ENCODE data around the gene P2RY8. TPM values are rescaled to one million over a fixed set of nuclear protein-coding genes. Genes with fewer than 3 reads are reported as not detected.
"Not testable (repeated sequence)": the region's sequence is repeated elsewhere in the genome, so short reads cannot be mapped to it uniquely, and the experiment has no call there.

The P2RY8 gene
- total RNA-seq, 4 donors from 2014 or later = 0.34 to 1.3 (median 0.64) TPM

DNA sequence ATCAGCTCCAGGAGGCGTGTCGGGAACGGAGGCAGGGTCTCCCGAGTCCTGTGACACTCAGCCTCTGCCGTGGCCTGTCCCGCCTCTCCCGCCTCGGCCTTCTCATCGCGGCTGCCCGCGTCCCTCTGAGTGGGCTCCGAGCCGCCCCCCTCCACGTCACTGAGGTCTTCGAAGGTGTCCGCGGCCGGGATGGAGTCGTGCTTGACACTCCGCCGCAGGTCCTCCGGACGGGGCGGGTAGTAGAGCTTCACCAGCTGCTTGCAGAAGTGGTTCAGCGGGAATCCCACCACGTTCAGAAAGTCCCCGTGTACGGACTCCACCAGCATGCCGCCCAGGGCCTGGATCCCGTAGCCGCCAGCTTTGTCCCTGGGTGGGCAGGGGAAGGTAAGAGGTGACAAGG lies 109.2 kb downstream of the P2RY8 start:
- intact Hi-C loops (cut with DNase I) = no loop called here
- Histone ChIP-seq H3K36me3 (peaks cover 6 to 60% (median 9%) of the 10 kb centered on the region in 3 donors), H3K27ac (no peak overlapping the region), H3K4me3 (no peak overlapping the region), H3K27me3 (no peaks in the 10 kb centered on the region), H3K4me1 (no peaks in the 10 kb centered on the region), H3K9me3 (peaks cover 0 to 14% (median 6%) of the 10 kb centered on the region in 3 donors)
- no peak for DNase-seq
- no peak for TF ChIP-seq POLR2A (IDR thresholded peaks at IDR 0.05)
- TF ChIP-seq, protein P1, sequence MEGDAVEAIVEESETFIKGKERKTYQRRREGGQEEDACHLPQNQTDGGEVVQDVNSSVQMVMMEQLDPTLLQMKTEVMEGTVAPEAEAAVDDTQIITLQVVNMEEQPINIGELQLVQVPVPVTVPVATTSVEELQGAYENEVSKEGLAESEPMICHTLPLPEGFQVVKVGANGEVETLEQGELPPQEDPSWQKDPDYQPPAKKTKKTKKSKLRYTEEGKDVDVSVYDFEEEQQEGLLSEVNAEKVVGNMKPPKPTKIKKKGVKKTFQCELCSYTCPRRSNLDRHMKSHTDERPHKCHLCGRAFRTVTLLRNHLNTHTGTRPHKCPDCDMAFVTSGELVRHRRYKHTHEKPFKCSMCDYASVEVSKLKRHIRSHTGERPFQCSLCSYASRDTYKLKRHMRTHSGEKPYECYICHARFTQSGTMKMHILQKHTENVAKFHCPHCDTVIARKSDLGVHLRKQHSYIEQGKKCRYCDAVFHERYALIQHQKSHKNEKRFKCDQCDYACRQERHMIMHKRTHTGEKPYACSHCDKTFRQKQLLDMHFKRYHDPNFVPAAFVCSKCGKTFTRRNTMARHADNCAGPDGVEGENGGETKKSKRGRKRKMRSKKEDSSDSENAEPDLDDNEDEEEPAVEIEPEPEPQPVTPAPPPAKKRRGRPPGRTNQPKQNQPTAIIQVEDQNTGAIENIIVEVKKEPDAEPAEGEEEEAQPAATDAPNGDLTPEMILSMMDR (IDR thresholded peaks at IDR 0.05) = no peak
- WGBS, 2 donors = 95 to 96% methylated on average over 13 to 25 of the region's 32 CpGs

GRCh38 chrX:1426321-1426720 lies 110.7 kb downstream of the P2RY8 start:
- H3K27ac ChIP-seq; intact Hi-C loops (cut with DNase I); H3K4me1 ChIP-seq; H3K4me3 ChIP-seq; DNase-seq; H3K27me3 ChIP-seq: not testable (repeated sequence)
- H3K9me3 ChIP-seq = peaks cover 0 to 26% (median 11%) of the 10 kb centered on the region in 3 donors
- H3K36me3 ChIP-seq = peaks cover 9 to 63% (median 11%) of the 10 kb centered on the region in 3 donors
- 73 to 76% methylated on average over 4 to 6 of the region's 16 CpGs for WGBS, 2 donors

DNA sequence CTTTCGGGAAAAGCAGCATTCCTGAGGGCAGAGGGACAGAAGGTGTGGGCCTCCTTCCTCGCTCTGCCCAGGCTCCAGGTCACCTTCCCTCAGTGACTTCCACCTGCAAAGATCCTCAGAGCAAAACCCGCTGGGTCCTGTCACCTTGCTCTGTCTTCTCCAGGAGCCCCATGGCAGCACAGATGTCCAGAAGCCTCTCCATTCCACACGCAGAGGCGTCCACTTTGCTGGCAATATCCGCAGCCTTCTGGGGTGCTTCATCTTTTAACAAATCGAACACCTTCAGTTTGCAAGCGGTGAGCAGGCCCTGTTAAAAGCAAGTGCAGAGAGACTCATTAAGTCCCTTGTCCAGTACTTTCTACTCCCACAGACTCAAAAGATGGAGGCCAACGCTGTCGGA lies 111.6 kb downstream of the P2RY8 start:
- DNase-seq = no peak
- no peak overlapping the region for H3K27ac ChIP-seq
- TF ChIP-seq, protein P1 (IDR thresholded peaks at IDR 0.05) = no peak
- no peak for TF ChIP-seq POLR2A (IDR thresholded peaks at IDR 0.05)
- WGBS, 2 donors = 76 to 90% methylated on average over 6 to 9 of the region's 10 CpGs
- H3K9me3 ChIP-seq = peaks cover 0 to 26% (median 11%) of the 10 kb centered on the region in 3 donors
- H3K36me3 ChIP-seq = peaks cover 9 to 71% (median 11%) of the 10 kb centered on the region in 3 donors
- intact Hi-C loops (cut with DNase I) = no loop called here
- no peaks in the 10 kb centered on the region for H3K4me1 ChIP-seq
- no peak overlapping the region for H3K4me3 ChIP-seq
- H3K27me3 ChIP-seq = no peaks in the 10 kb centered on the region

DNA sequence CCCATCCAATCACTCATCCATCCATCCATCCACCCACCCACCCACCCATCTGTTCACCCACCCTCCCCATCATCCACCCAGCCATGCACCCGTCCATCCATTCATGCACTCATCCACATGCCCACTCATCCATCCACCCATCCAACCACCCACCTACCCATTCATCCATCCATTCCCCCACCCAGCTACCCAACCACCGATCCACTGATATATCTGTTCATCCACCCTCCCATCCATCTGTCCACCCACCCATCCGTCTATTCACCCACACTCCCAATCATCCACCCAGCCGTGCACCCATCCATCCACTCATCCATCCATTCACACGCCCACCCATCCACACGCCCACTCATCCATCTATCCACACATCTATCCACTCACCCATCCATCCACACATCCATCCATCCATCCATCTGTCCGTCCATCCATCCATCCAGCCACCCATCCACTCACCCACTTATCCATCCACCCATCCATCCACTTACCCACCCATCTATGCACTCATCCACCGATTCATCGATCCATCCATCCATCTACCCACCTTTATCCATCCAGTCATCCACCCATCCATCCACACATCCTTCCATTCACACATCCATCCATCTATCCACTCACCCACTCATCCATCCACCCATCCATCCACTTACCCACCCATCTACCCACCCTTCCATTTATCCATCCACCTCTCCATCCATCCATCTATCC lies 112.7 kb downstream of the P2RY8 start:
- no peak overlapping the region for H3K4me3 ChIP-seq
- TF ChIP-seq, protein P1 (IDR thresholded peaks at IDR 0.05) = no peak
- no peak for TF ChIP-seq POLR2A (IDR thresholded peaks at IDR 0.05)
- 71 to 84% methylated on average over 9 of the region's 9 CpGs for WGBS, 2 donors
- peaks cover 0 to 26% (median 11%) of the 10 kb centered on the region in 3 donors for H3K9me3 ChIP-seq
- intact Hi-C loops (cut with DNase I) = no loop called here
- no peak overlapping the region for H3K27ac ChIP-seq
- no peaks in the 10 kb centered on the region for H3K4me1 ChIP-seq
- peaks cover 9 to 73% (median 11%) of the 10 kb centered on the region in 3 donors for H3K36me3 ChIP-seq
- no peak for DNase-seq
- no peaks in the 10 kb centered on the region for H3K27me3 ChIP-seq

DNA sequence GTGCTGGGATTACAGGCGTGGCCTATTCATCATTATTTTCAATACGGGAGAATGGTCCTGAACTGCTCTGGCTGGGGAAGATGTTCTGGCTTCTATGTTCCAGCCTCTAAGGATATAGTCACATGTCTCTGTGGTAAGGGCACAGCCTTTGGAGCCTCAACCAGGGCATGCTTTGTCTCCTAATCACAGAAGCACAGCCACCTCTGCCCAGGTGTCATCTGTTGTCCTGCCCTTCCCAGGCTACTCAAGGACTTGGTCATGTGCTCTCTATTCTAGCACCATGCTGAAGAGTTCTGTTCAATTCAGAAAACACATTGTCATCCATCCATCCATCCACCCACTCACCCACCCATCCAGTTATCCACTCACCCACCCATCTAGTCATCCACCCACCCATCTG lies 113.8 kb downstream of the P2RY8 start:
- no peak overlapping the region for H3K4me3 ChIP-seq
- H3K27me3 ChIP-seq = no peaks in the 10 kb centered on the region
- no peak overlapping the region for H3K27ac ChIP-seq
- no peak for TF ChIP-seq POLR2A (IDR thresholded peaks at IDR 0.05)
- H3K9me3 ChIP-seq = peaks cover 0 to 31% (median 11%) of the 10 kb centered on the region in 3 donors
- H3K4me1 ChIP-seq = no peaks in the 10 kb centered on the region
- DNase-seq = no peak
- WGBS, 2 donors = 50 to 70% methylated on average over 2 of the region's 2 CpGs
- peaks cover 10 to 83% (median 12%) of the 10 kb centered on the region in 3 donors for H3K36me3 ChIP-seq
- intact Hi-C loops (cut with DNase I) = no loop called here

- Histone ChIP-seq H3K27ac (no peak overlapping the region), H3K9me3 (peaks cover 0 to 36% (median 11%) of the 10 kb centered on the region in 3 donors), H3K4me1 (no peaks in the 10 kb centered on the region), H3K4me3 (no peak overlapping the region), H3K27me3 (no peaks in the 10 kb centered on the region), H3K36me3 (peaks cover 8 to 80% (median 9%) of the 10 kb centered on the region in 3 donors)
- 100% methylated on average over 3 to 4 of the region's 4 CpGs for WGBS, 2 donors
- no peak for TF ChIP-seq POLR2A (IDR thresholded peaks at IDR 0.05)
- TF ChIP-seq, protein P1 (IDR thresholded peaks at IDR 0.05) = no peak
- no peak for DNase-seq
- intact Hi-C loops (cut with DNase I) = no loop called here
Observed at GRCh38 chrX:1422135-1422465, 114.9 kb downstream of the P2RY8 start.
